OCI-LY3 (cell line): ENCODE results near the gene CLDND1.
A peak's percentile ranks its signal among the peaks of the same experiment; 100 is the strongest.

Experiments used
- H2AFZ ChIP-seq: fragments of 200-600, 300-600 bp; shearing (Covaris generic); 2 replicates; pipeline ENCODE4 v1.6.0; 2014; ENCODE audit warnings: antibody characterized with exemption, low read depth, low read length
- H3K27ac ChIP-seq: fragments of 200-600, 300-600 bp; sonication (generic); 2 replicates; pipeline ENCODE4 v1.5.1; 2014; ENCODE audit warnings: mild to moderate bottlenecking, low read length, moderate library complexity, mixed read lengths
- H3K27me3 ChIP-seq: fragments of 200-600, 300-600 bp; sonication (generic); 2 replicates; pipeline ENCODE4 v1.6.1; 2014; ENCODE audit warnings: low read depth, low read length, mixed read lengths
- H3K36me3 ChIP-seq: fragments of 200-600, 300-600 bp; sonication (generic); replicated peaks from 2 replicates; pipeline ENCODE3; 2014; ENCODE audit warnings: low read depth, low read length, mixed read lengths
- H3K4me1 ChIP-seq: fragments of 300-600, 200-600 bp; sonication (generic); 2 replicates; pipeline ENCODE4 v1.6.1; 2014; ENCODE audit warnings: low read length, mixed read lengths
- H3K4me2 ChIP-seq: fragments of 200-600, 300-600 bp; sonication (generic); 2 replicates; pipeline ENCODE4 v1.6.1; 2014; ENCODE audit warnings: low read length, mixed read lengths
- H3K4me3 ChIP-seq: fragments of 300-600, 200-600 bp; sonication (generic); 2 replicates; pipeline ENCODE4 v1.5.1; 2014; ENCODE audit warnings: antibody characterized with exemption, mild to moderate bottlenecking, low read length, moderate library complexity
- H3K79me2 ChIP-seq: fragments of 300-600, 200-600 bp; shearing (Covaris generic); 2 replicates; pipeline ENCODE4 v1.6.1; 2014; ENCODE audit warnings: mild to moderate bottlenecking, low read length, mixed read lengths
- H3K9ac ChIP-seq: fragments of 300-600, 200-600 bp; shearing (Covaris generic); 2 replicates; pipeline ENCODE4 v1.6.0; 2014; ENCODE audit warnings: mild to moderate bottlenecking, low read length, moderate library complexity
- H3K9me3 ChIP-seq: fragments of 200-600, 300-600 bp; shearing (Covaris generic); 2 replicates; pipeline ENCODE4 v1.6.1; 2014; ENCODE audit warnings: low read length, mixed read lengths; ENCODE audit not compliant: insufficient read depth
- H4K20me1 ChIP-seq: fragments of 200-600, 300-600 bp; sonication (generic); 2 replicates; pipeline ENCODE4 v1.6.1; 2016; ENCODE audit warnings: low read length, mixed read lengths; ENCODE audit not compliant: insufficient read depth
- CTCF ChIP-seq: fragments of 200-600, 300-600 bp; sonication (generic); IDR thresholded peaks from 2 replicates; pipeline ENCODE4 v1.5.1; 2014; ENCODE audit warnings: antibody characterized with exemption, low read length, low read depth
- EZH2phosphoT487 ChIP-seq: fragments of 200-600 bp; shearing (Covaris generic); IDR thresholded peaks from 2 replicates; pipeline ENCODE4 v1.6.1; 2018; ENCODE audit warnings: antibody characterized with exemption, mixed run types, low read depth

The CLDND1 gene

DNA sequence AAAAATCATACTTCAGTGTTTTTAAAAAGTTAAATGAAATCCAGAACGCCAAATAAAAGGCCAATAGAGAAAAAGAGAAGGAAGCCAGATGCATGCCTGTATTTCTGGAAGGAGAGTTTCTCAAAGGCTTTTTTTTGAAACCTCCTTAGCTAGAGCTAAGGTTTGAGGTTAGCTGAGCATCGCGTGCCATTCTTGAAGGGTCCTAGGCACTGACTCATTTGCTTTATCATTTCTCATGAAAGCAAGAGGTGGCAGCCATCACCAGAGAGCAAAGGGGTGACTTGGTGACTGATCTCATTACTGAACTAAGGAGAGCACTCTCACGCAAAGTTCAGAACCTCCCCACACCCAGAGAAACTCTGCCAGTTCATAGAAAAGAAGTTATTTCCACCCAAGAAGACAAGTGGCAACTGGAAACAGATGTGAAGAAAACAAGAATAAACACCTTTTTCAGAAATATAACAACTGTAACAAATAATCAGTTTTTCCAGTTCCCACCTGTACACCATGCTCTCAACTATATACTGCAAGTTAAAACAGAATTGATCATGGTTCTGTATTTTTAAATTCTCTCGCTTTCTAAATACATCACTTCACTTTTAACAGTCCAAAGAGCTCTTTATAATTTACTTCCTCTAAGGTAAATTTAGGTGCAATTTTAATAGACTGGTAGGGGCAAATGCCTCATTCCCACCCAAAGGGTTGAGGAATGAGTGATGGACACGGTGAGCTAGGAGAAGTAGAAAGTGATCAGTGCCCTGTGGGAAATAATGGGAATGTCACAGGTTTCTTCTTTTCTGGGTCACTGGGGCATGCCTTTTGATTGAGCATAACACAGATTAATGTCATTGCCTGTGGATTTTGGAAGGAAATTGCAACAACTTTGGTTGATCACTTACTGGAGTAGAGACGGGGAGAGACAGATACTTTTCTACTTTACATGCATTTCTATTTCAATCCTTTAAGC, 33.7 kb upstream of the CLDND1 start:
- Histone ChIP-seq H2AFZ (0 out of 2 replicates have a peak overlapping the region, but pooled peaks have one; percentile 15), H3K36me3 (no peaks in the 10 kb centered on the region), H3K4me1 (peaks cover 29% of the 10 kb centered on the region), H4K20me1 (no peaks in the 10 kb centered on the region), H3K4me3 (peak overlapping the region; percentile 68), H3K4me2 (peak overlapping the region; percentile 81), H3K27me3 (peaks cover 63% of the 10 kb centered on the region), H3K27ac (no peak overlapping the region), H3K9me3 (no peaks in the 10 kb centered on the region), H3K79me2 (no peaks in the 10 kb centered on the region), H3K9ac (no peak overlapping the region)
- no peak for TF ChIP-seq CTCF
- no peak for TF ChIP-seq EZH2phosphoT487

DNA sequence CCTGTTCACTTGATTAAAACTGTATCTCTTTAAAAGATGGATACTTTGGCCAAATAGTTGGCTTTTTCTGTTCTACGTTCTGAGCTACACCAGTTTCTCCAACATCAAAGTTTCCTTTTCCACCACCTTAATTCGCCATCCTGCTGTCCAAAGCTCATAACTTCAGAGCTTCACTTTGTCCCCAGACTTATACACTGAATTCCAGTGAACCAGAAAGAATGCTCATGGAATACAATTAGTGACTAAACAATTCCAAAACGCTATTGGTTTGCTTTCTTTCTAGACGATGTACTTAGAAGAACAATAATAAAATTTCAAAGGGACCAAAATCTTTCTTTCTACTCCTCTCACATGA, 32.3 kb upstream of the CLDND1 start:
- H3K4me1 ChIP-seq = peaks cover 29% of the 10 kb centered on the region
- no peak overlapping the region for H2AFZ ChIP-seq
- peaks cover 69% of the 10 kb centered on the region for H3K27me3 ChIP-seq
- H3K36me3 ChIP-seq = no peaks in the 10 kb centered on the region
- no peak overlapping the region for H3K27ac ChIP-seq
- no peak overlapping the region for H3K9ac ChIP-seq
- no peaks in the 10 kb centered on the region for H3K9me3 ChIP-seq
- no peaks in the 10 kb centered on the region for H3K79me2 ChIP-seq
- TF ChIP-seq EZH2phosphoT487 (no peak), CTCF (no peak)
- no peak overlapping the region for H3K4me3 ChIP-seq
- no peak overlapping the region for H3K4me2 ChIP-seq
- no peaks in the 10 kb centered on the region for H4K20me1 ChIP-seq

GRCh38 chr3:98554580-98554979, 31.9 kb upstream of the CLDND1 start:
- Histone ChIP-seq H3K4me3 (no peak overlapping the region), H3K4me1 (peaks cover 29% of the 10 kb centered on the region), H2AFZ (no peak overlapping the region), H4K20me1 (no peaks in the 10 kb centered on the region), H3K79me2 (no peaks in the 10 kb centered on the region), H3K9ac (no peak overlapping the region), H3K36me3 (no peaks in the 10 kb centered on the region), H3K27me3 (peaks cover 74% of the 10 kb centered on the region), H3K27ac (no peak overlapping the region), H3K4me2 (no peak overlapping the region), H3K9me3 (no peaks in the 10 kb centered on the region)
- no peak for TF ChIP-seq CTCF
- no peak for TF ChIP-seq EZH2phosphoT487

GRCh38 chr3:98553753-98554152, 31.1 kb upstream of the CLDND1 start:
- TF ChIP-seq EZH2phosphoT487 = no peak
- no peak for TF ChIP-seq CTCF
- Histone ChIP-seq H3K4me3 (no peak overlapping the region), H3K27me3 (peaks cover 82% of the 10 kb centered on the region), H3K9ac (no peak overlapping the region), H3K9me3 (no peaks in the 10 kb centered on the region), H4K20me1 (no peaks in the 10 kb centered on the region), H3K4me2 (no peak overlapping the region), H3K36me3 (no peaks in the 10 kb centered on the region), H3K79me2 (no peaks in the 10 kb centered on the region), H3K4me1 (peaks cover 29% of the 10 kb centered on the region), H2AFZ (no peak overlapping the region), H3K27ac (no peak overlapping the region)
